Epidermal melanocyte (primary cell): ENCODE data around the gene ASGR1.

Experiments used
- DNase-seq: peaks from one replicate; pipeline ENCODE4 v3.0.0; 2011; ENCODE audit warnings: low spot score; ENCODE audit not compliant: insufficient read length

Gene ASGR1, protein sequence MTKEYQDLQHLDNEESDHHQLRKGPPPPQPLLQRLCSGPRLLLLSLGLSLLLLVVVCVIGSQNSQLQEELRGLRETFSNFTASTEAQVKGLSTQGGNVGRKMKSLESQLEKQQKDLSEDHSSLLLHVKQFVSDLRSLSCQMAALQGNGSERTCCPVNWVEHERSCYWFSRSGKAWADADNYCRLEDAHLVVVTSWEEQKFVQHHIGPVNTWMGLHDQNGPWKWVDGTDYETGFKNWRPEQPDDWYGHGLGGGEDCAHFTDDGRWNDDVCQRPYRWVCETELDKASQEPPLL

DNA sequence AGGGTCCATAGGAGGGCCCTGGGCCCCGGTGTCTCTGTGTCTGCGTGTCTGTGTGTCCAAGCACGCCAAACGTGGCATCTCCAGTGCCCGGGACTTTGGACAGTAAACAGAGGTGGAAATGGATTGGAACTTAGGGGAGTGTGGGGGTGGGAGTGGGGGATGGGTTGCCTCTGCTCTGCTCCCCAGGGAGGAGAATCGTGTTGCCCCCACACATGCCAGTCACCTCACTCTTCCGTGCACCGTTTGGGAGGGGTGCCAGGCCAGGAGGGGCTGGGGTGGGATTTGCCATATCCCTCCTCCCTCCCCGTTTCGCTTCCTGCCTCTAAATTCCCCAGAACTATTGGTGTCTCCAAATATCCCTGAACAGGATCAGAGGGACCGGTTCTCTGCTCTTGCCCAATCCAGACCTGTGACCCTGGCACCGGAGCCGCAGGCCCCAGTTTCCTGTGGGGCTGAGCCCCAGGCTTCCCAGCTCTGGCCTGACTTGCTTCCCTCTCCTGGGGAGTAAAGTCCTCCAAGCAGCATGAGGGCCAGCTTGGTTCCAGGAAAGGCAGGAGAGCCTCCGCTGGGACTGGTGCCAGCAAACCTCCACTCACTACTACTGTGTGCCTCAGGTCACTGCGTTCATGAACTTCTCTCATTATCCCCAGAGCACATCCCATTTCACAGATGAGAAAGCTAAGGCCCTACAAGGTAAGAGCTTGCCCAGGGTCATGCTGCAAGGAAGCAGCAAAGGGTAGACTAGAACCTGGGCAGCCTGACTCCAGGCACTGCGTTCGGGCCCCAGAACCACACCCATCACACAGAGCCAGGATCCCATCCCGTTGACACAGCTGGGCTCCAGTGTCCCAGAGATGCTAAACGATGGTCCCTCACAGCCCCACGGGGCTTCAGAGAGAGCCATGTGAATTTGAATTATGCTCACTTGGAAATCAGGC is at the start of gene ASGR1:
Gene ASGR1 (minus strand): TSS at position 54 of the 938 bp plus-strand sequence. CDS start 807 bp downstream, outside the sequence.
- DNase-seq, result peak; percentile 10

DNA sequence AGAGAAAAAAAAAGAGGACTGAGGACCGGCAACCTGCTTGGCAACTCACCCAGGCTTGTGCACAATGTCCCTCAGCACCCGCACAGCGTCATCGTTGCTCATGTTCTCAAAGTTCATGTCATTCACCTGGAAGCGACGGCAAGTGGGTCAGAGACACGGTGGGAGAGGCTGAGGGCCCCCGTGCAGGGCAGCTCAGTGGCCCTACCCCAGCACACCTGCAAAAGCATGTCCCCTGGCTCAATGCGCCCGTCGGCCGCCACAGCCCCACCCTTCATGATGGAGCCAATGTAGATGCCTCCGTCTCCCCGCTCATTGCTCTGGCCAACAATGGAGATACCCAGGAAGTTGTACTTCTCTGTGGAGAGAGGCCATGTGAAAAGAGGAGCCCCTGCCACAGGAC is 49.8 kb upstream of the ASGR1 start:
- no peak for DNase-seq

DNA sequence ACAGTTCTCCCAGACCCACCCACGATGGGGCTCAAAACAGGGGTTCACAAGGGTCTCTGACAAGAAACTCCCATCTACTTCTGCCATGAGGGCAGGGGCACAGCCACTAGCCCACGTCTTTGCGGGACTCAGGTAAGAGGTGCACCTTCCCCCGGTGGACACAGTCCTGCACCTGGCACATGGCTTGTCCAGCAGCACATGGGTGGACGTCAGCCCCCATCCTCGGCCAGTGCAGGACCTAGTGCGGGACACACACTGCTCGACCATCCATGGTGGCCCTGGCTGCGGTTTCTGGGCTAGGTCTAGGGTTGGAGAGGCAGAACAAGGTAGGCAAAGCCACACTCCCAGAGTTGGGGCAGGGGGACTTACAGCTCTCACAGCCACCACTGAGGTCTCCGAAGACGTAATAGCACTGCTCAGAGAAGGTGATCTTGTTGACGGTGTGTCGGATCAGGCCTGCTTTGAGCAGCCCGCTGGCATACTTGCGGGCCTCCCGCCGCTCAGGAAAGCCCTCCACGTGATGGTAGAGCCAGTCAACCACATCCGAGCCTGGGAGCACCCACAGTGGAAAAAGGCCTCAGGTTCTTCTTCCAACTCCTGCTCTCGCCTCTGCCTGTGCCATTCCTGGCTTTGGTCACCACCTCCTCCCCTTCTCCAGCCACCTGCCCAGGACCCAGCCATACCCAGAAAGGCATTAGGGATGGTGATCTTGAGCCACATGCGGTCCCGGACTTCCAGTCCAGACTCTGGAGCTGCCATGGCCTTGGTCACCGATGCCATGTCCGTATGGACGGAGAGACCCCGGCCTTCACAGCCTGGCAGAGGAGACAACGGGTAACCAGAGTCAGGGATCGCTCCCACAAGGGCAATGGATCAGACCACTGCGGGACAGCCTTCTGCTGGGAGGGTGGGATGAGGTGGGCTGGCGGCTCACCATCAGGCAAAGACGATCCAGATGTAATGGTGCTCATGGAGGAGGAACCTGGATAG is 47.8 kb upstream of the ASGR1 start:
- DNase-seq, result no peak

DNA sequence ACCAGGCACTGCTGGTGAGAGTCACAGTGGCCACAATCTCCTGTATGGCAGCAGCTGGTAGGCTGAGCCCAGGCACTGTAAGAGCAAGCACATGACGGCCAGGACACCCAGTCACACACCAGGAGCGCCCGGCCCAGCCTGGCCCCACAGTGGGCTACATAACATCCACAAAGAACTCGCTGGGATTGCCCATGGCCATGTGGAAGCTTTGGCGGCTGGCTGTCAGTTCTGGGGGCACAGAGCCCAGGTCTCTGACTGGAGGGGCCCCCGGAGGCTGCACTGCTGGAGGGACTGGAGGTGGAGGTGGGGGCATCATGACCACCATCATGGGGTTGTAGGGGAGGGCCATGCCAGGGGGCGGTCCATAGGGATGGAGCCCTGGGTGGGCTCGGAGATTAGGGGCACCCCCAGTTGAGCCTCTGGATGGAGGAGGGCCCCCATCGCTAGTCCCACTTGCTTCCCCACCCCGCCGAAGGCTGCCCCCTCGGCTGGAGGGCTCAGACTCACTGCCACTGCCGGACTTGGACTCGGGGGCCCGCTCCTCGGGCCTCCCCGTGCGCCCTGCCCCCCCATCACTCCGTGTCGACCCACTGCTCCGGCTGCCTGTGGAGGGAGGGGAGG is 46.7 kb upstream of the ASGR1 start:
- no peak for DNase-seq

DNA sequence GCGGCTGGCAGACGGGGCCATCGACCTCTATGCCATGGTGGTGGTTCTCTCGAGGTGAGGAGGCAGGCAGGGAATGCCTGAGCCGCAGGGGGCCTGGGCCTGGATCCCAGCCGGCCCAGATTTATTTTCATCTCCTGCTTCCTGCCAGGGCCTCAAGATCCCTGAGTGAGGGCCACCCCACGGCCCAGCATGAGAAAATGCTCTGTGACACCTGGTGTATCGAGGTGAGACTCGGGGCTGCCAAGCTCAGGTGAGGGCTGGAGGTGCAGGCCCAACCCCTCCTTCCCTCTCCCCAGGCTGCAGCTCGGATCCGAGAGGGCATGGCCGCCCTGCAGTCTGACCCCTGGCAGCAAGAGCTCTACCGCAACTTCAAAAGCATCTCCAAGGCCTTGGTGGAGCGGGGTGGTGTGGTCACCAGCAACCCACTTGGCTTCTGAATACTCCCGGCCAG is 45.5 kb upstream of the ASGR1 start:
- no peak for DNase-seq

DNA sequence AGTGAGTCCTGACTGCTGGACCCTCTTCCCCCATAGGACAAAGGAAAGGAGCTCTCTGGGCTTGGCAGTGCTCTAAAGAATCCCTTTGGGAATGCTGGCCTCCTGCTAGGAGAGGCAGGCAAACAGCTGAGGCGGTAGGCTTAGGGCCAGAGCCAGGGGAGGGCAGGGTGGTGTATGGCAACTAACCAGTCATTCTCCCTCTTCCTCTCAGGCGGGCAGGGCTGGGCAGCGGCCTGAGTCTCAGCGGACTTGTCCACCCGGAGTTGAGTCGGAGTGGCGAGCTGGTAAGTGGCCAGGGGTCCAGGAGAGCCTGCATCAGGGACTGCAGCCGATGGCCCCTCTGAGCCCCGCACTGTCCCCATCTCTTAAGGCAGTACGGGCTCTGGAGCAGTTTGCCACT is 44.9 kb upstream of the ASGR1 start:
- DNase-seq, result no peak

DNA sequence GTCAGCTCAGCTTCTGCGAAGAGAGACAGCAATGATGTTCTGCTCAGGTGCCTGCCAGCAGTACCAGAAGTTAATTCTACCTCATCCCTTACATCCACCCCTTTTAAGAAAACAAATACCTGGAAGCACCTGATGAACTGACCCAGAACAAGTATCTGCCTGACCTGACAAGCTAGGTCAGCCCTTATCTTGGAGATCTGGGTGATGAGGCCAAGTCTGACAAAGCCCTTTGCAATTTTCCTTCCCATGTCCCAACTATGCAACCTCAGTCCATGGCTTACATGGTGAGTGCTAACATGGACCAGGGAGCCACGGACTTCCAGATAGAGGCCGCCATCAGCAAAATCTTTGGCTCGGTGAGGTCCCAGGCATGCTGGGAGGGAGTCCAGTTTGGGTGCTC is 44.2 kb upstream of the ASGR1 start:
- DNase-seq, result no peak

DNA sequence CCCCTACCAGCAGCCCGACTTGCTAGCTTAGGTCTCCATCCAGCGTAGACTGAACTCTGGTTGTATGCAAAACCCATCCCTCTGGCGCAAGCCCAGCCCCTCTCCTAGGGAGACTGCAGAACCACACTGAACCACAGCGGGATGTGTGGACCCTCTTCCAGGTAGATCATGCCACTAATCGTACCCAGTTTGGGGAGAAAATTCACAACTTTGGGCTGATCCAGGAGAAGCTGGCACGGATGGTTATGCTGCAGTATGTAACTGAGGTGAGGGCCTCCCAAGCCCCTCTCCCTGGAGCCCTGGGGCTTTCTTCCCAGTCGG is 43.8 kb upstream of the ASGR1 start:
- no peak for DNase-seq

DNA sequence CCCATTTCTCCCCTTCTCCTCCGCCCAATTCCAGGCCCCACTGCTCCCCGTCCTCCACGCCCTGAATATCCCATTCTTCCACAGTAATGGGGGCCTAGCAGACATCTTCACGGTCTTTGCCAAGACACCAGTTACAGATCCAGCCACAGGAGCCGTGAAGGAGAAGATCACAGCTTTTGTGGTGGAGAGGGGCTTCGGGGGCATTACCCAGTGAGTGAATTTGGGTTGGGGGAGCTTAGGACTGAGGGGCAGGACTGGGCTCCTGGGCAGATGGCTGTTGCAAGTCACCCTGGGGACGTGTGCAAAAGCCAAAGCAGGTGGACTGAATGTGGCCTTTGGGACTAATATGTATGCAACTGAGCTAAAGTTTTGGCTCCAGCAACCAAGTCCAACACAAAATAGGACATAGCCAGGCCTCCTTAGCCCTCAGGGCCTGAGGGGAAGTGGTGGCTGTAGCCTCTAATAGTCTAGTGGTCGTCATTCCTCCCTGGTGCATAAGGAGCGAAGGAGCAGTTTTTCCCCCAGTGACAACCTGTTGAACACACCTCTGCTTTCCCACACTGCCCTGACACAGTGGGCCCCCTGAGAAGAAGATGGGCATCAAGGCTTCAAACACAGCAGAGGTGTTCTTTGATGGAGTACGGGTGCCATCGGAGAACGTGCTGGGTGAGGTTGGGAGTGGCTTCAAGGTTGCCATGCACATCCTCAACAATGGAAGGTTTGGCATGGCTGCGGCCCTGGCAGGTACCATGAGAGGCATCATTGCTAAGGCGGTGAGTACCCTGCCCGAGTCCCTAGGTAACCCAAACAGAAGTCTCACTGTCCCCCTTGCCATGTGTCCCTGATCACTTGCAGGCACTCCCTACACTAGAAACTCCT is 43.2 kb upstream of the ASGR1 start:
- DNase-seq, result no peak

DNA sequence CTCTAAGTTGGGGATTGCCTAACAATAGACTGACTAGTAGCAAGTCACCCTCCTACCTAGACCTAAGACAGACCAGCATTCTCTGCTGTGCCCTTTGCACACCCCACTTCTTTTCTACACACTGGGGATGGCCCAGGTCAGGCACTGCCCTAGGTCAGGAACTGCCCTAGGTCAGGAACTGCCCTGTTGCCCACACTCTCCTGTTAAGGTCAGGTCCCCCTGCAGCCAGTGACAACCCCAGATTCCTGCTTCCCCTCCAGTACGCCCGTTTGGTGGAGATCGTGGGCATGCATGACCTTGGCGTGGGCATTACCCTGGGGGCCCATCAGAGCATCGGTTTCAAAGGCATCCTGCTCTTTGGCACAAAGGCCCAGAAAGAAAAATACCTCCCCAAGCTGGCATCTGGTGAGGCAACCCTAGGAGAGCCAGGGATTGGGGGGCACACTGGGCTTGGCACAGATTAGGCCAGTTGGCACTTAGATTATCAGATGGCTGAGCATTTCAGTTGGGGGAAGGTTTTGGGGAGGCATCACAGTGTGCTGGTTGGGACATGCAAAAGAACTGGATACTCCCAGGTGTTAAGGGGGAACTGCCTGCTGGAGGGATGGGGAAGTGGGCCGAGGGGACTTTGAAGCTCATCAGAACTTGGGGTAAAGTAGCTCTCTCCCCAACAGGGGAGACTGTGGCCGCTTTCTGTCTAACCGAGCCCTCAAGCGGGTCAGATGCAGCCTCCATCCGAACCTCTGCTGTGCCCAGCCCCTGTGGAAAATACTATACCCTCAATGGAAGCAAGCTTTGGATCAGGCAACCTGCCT is 42.3 kb upstream of the ASGR1 start:
- DNase-seq, result no peak

DNA sequence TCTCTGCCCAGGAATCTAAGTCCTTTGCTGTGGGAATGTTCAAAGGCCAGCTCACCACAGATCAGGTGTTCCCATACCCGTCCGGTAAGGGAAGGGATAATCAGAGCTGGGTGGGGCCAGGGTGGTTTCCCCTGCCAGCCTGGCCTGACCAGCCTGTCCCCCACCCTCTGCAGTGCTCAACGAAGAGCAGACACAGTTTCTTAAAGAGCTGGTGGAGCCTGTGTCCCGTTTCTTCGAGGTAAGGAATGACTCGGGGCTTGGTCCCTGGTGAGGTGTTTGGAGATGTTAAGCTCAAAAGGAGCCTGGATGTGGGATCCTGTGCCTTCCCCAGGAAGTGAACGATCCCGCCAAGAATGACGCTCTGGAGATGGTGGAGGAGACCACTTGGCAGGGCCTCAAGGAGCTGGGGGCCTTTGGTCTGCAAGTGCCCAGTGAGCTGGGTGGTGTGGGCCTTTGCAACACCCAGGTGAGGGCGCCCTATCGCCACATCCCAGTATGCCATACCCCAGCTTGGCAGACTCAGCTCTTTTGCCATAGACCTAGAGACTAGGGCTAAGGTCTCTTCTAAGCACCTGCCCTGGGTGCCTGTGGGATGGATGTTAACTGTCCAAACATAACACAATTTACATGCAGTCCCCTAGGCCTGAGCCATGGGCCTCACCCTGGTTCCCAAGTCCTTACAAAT is 41.6 kb upstream of the ASGR1 start:
- peak; percentile 73 for DNase-seq

DNA sequence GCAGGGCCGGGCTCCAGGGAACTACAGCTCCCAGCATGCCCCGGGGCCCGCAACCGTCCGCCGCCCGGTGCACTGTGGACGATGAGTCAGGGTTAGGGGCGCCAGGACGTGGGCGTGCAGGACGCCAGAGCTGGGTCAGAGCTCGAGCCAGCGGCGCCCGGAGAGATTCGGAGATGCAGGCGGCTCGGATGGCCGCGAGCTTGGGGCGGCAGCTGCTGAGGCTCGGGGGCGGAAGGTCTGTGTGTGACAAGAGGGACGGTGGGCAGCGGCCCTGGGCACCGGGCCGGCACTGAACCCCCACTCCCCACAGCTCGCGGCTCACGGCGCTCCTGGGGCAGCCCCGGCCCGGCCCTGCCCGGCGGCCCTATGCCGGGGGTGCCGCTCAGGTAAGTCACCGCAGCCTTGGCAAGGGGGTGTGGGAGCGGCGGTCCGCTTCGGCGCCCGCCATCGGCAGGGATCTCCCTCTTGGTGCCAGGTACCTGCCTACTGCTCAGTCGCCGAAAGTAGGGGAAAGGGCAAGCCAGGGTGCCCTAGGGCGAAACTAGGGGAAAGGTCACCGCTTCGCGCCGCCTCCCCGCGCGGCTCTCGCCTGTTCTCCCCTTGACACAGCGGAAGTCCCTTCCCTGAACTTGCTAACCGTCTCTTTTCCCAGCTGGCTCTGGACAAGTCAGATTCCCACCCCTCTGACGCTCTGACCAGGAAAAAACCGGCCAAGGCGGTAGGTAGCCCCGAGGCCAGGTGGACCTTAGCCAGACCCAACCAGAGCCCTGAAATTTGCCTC is 40.8 kb upstream of the ASGR1 start, which contains the start of the genes ACADVL and DLG4:
Gene ACADVL (plus strand): TSS at position 127 of the 781 bp plus-strand sequence. CDS start 47 bp downstream, at position 174.
Gene DLG4 (minus strand): TSS at position 25 of the 781 bp plus-strand sequence.
- peak; percentile 94 for DNase-seq

DNA sequence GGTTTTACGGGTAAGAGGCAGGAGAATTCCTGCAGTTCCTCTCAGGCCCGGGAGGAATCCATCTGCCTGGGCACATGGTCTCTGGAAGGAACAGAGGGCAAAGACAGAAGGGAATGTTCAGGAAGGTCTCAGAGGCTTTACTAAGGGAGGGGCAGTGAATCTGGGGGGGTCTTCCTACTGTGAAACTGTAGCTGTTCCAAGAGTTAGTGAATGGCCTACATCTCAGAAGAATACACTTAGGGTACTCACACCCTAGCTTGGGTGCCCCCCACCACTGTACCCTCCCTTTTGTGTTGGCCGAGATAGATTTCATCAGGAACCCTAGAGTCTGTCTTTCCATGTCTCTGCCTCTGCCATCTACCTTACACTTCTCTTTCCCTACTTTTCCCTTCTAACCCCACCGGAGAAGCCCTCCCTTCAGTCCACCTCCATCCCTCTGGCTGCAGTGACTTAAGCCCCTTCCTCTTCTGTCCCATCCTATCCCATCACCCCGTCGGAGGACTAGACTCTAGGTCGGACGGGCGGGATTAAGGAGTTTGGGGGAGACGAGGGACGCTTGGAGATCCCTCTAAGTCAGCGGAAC is 40.1 kb upstream of the ASGR1 start:
- DNase-seq, result no peak

DNA sequence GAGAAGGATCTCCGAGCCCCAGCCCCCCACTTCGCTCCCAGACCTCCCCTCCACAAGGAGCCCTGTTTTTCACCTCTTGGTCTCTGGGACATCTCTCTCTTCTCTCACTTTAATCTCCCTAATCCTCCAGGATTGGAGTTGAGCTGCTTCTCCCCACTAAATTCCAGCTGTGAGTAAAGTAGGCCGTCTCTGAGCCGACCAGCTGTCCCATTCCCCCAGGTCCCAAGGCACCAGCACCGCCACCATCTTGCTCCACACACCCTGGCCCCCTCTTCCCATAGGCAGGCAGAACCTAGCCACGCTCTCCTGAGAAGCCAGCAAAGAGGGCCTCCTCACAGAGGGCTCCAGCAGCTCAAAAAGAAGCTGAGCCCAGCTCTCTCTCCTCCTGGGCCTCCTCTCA is 39.6 kb upstream of the ASGR1 start:
- DNase-seq, result no peak

DNA sequence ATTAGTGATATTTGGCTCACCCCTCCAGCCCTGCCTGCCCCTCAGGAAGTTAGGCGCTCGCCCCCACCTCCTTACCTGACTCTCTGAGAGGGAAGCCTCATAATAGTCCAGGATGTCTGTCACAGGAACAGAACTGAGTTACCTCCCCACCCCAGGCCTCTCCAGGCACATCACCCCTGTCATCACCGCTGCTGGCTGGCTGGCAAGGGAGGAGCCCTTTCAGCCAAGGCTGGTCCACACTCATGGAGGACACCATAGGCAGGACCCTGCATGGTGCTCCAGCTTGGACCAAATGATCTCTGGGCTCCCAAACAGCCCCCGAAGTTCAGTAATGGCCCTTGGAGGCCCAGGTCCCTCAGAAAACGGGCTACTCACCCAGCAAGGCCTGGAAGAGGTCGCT is 39.0 kb upstream of the ASGR1 start:
- no peak for DNase-seq

DNA sequence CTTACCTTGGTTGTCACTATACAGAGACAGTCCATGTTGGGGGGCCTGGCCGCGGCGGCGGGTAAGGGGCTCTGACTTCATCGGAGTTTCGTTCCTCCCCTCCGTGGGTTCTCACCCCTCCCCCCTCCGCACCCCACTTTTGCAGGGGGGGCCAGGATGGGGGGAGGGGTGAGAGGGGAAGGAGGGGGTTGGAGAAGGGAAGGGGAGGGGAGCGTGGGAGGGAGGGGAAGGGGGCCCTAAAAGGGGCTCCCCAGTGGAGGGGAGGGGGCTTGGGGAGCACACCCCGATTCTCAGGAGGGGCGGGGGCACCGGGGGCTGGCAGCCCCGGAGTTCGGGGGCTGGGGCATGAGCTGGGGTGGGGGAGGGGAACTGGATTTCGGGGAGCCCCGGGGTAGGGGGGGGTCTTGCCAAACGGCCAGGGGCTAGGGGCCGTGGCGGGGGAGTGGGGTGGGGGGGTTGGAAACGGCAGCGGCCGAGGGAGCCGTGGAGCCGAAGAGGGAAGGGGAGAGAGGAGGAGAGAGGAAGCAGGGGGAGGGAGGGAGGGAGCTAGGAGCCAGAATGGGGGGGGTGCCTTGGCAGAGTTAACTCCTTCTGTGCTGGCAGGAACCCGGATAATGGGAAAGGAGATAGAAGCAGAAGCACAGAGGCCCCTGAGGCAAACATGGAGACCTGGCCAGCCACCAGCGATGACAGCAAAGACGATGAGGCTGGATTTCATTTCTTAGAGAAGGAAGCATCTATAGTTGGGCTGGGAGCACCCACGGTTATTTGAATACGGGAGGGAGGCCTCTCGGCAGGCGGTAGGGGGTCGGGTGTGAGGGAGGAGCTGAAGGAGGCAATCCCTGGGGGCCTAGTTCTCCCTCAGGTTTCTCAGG is 38.2 kb upstream of the ASGR1 start:
- peak; percentile 85 for DNase-seq
